Measurements from ENCODE around the gene PRKD3. TPM values are rescaled to one million over a fixed set of nuclear protein-coding genes. Genes with fewer than 3 reads are reported as not detected.

The PRKD3 gene
- total and polyA plus RNA-seq, 9 donors, result 18.0 to 39.7 (median 29.0) TPM

DNA sequence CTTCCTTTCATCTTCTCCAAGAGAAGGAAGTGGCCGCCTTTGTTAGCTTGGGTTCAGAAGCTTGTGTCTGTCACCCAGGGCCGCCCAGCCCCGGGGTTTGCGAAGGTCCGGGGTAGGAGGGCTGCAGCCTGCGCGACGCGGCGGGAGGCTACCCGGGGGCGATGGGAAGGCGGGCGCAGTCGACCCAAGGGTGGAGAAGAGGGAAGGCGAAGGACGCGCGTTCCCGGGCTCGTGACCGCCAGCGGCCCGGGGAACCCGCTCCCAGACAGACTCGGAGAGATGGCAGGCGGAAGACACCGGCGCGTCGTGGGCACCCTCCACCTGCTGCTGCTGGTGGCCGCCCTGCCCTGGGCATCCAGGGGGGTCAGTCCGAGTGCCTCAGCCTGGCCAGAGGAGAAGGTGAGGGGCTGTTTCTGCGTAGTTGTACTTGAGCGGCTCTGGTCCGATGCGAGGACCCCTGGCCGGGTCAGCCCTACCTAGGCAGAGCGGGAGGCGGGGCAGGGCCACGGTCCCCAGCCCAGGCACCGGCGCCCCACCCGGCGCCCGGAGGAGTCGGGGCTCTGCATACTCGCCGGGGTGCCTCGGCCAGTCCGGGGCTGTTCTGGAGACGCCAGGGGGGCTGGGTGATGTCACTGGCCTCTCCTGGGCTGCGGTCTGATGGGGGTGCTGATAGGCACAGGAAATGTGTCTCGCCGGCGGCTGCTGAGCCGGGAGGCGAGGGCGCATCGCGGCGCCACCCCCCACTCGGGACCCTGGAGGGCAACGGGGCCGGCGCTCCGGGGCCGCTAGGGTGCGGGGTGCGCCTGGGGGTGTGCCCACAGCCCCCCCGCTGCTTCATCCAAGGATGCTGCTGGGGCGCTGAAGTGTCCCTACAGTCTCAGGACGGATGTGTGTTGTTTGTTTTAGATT, 20.1 kb upstream of the PRKD3 start, which contains the start of gene QPCT:
QPCT (plus strand) TSS at position 178 of the 909 bp plus-strand sequence; CDS start at position 280, 102 bp downstream.
- no peaks in the 10 kb centered on the region for H3K36me3 ChIP-seq (ENCODE audit: control insufficient read depth, insufficient read depth, low read length)
- peak within 1 kb of the TSS; percentile 62 for H3K27ac ChIP-seq (ENCODE audit: low read length)
- peaks cover 19% of the 10 kb centered on the region for H3K4me1 ChIP-seq (ENCODE audit: control insufficient read depth, insufficient read depth, low read length)
- peak within 1 kb of the TSS; percentile 47 for H3K4me3 ChIP-seq (ENCODE audit: low read length)
- peak; percentile 66 for DNase-seq
- no peaks in the 10 kb centered on the region for H3K9me3 ChIP-seq (replicated peaks; ENCODE audit: control insufficient read depth, low read depth, low read length)
- peaks cover 2% of the 10 kb centered on the region for H3K27me3 ChIP-seq (ENCODE audit: control insufficient read depth, insufficient read depth, low read length)
- WGBS (ENCODE audit: insufficient coverage), result 3% methylated on average over 67 of the region's 73 CpGs

DNA sequence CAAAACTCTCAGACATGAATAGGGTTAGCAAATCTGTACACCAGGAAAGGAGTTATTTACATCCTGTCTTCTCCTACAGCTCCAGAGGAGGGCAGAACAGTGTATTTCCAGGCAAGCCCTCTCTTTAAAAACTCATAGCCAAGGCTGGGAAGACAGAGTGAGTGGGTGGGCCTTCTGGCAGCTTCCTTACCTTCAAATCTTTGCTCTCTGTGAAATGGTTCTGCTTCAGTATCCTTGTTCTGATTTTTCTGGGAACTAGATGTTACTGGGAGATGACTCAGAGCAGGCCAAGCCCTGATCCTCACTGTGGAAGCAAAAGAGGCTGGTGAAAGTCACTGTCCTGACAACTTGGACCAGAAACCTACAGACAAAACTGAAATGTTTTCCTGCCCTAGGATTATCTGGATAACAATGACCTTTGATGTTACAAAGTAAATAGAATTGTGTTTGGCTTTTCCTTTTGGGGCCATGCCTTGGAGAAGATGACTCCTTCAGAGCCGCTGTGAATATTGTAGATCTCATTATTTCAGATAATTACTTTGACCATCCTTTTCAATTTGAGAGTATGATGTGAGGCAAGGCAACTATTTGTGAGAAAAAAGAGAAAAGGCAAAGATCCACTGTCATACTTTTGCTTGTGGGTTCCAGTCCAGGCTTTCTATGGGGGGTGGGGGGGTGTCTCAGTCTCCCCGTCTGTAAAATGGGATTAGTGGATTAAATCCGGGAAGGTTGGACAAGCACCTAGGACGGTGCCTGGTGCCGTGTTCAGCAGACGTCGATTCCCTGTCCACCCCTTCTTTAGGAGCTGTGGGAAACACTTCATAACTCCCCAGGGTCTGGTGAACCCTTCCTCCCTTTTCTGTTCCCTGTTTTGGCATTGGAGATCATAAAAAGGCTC, 19.2 kb upstream of the PRKD3 start:
- no peaks in the 10 kb centered on the region for H3K9me3 ChIP-seq (replicated peaks; ENCODE audit: control insufficient read depth, low read depth, low read length)
- H3K27ac ChIP-seq (ENCODE audit: low read length), result peak overlapping the region; percentile 62
- H3K27me3 ChIP-seq (ENCODE audit: control insufficient read depth, insufficient read depth, low read length), result peaks cover 2% of the 10 kb centered on the region
- peaks cover 19% of the 10 kb centered on the region for H3K4me1 ChIP-seq (ENCODE audit: control insufficient read depth, insufficient read depth, low read length)
- no peaks in the 10 kb centered on the region for H3K36me3 ChIP-seq (ENCODE audit: control insufficient read depth, insufficient read depth, low read length)
- 75% methylated on average over 4 of the region's 7 CpGs for WGBS (ENCODE audit: insufficient coverage)
- H3K4me3 ChIP-seq (ENCODE audit: low read length), result peak overlapping the region; percentile 47
- DNase-seq, result peak; percentile 87

DNA sequence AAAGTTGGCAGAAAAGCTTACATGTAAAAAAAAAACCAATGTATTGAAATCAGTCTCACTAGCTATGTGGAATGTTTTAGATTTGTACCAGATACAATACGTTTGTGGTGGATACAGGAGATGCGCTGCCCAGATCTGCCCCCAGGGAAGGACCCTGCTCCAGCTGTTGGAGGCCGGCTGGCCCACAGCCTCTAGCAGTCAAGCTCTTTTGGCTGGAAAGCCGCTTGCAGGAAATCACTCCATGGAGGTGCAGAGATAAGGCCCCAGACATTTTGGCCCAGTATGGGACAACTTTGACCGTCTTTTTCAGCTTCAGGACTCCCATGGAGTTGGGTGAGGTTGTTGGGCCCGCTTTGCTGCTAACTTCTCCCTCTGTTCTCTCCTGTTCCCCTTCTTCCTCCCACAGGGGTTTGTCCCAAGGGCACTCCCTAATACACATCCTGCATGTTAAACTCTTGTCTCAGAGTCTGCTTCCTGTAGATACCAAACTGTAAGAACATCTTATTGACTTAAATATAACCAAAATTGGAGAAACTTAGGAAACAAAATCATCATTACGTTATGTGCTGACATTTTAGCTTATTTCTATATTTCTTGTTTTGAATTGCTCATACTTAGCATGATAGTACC, 18.1 kb upstream of the PRKD3 start:
- Histone ChIP-seq H3K9me3 (replicated peaks; ENCODE audit: control insufficient read depth, low read depth, low read length) (no peaks in the 10 kb centered on the region), H3K27ac (ENCODE audit: low read length) (peak overlapping the region; percentile 80), H3K4me3 (ENCODE audit: low read length) (no peak overlapping the region), H3K27me3 (ENCODE audit: control insufficient read depth, insufficient read depth, low read length) (peaks cover 2% of the 10 kb centered on the region), H3K36me3 (ENCODE audit: control insufficient read depth, insufficient read depth, low read length) (no peaks in the 10 kb centered on the region), H3K4me1 (ENCODE audit: control insufficient read depth, insufficient read depth, low read length) (peaks cover 19% of the 10 kb centered on the region)
- peak; percentile 87 for DNase-seq
- 20% methylated on average over 4 of the region's 7 CpGs for WGBS (ENCODE audit: insufficient coverage)

- WGBS (ENCODE audit: insufficient coverage), result no CpG with 5 or more reads among the region's 3 CpGs
- no peak overlapping the region for H3K4me3 ChIP-seq (ENCODE audit: low read length)
- H3K27ac ChIP-seq (ENCODE audit: low read length), result no peak overlapping the region
- H3K36me3 ChIP-seq (ENCODE audit: control insufficient read depth, insufficient read depth, low read length), result no peaks in the 10 kb centered on the region
- H3K27me3 ChIP-seq (ENCODE audit: control insufficient read depth, insufficient read depth, low read length), result peaks cover 2% of the 10 kb centered on the region
- DNase-seq, result no peak
- peaks cover 19% of the 10 kb centered on the region for H3K4me1 ChIP-seq (ENCODE audit: control insufficient read depth, insufficient read depth, low read length)
- no peaks in the 10 kb centered on the region for H3K9me3 ChIP-seq (replicated peaks; ENCODE audit: control insufficient read depth, low read depth, low read length)
Observed at GRCh38 chr2:37340637-37341036, 16.0 kb upstream of the PRKD3 start.

- H3K27ac ChIP-seq (ENCODE audit: low read length), result no peak overlapping the region
- no peaks in the 10 kb centered on the region for H3K9me3 ChIP-seq (replicated peaks; ENCODE audit: control insufficient read depth, low read depth, low read length)
- no peak overlapping the region for H3K4me3 ChIP-seq (ENCODE audit: low read length)
- H3K36me3 ChIP-seq (ENCODE audit: control insufficient read depth, insufficient read depth, low read length), result no peaks in the 10 kb centered on the region
- WGBS (ENCODE audit: insufficient coverage), result no CpG with 5 or more reads among the region's 4 CpGs
- H3K27me3 ChIP-seq (ENCODE audit: control insufficient read depth, insufficient read depth, low read length), result peaks cover 2% of the 10 kb centered on the region
- DNase-seq, result peak; percentile 30
- H3K4me1 ChIP-seq (ENCODE audit: control insufficient read depth, insufficient read depth, low read length), result peaks cover 7% of the 10 kb centered on the region
Observed at GRCh38 chr2:37338933-37339332, 14.3 kb upstream of the PRKD3 start.

DNA sequence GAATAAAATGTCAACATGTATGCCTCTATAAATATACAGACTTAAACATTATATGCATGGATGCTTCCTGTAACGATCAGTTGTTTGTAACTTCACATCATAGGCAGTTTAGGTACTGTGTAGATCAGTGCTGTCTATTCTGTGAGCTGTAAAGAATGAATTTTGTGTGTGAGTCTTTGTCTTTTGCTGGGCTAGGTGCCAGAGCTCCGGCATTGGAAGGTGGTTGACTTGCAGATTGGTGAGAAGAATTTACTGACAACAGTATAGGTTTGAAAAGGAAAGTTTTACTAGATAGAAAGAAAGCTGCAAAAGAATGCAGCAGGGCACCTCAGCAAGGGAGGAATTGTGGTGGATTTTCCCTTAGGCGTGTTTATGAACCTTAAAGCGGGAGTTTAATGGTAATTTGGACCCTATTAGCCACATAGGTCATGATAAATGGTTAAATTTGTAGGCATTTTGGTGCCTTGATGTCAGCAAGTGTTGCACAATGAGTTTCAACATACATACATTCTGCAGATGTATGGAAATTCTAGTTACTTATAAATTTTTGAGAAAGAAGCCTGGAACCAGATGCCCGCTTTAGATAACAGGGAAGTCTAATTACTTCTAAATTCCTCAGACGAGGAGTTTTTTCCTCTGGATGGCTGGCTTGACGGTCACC, 13.1 kb upstream of the PRKD3 start:
- Histone ChIP-seq H3K4me3 (ENCODE audit: low read length) (no peak overlapping the region), H3K4me1 (ENCODE audit: control insufficient read depth, insufficient read depth, low read length) (peaks cover 3% of the 10 kb centered on the region), H3K27me3 (ENCODE audit: control insufficient read depth, insufficient read depth, low read length) (peaks cover 2% of the 10 kb centered on the region), H3K36me3 (ENCODE audit: control insufficient read depth, insufficient read depth, low read length) (no peaks in the 10 kb centered on the region), H3K9me3 (replicated peaks; ENCODE audit: control insufficient read depth, low read depth, low read length) (no peaks in the 10 kb centered on the region), H3K27ac (ENCODE audit: low read length) (no peak overlapping the region)
- WGBS (ENCODE audit: insufficient coverage), result 53% methylated on average over 4 of the region's 7 CpGs
- no peak for DNase-seq

DNA sequence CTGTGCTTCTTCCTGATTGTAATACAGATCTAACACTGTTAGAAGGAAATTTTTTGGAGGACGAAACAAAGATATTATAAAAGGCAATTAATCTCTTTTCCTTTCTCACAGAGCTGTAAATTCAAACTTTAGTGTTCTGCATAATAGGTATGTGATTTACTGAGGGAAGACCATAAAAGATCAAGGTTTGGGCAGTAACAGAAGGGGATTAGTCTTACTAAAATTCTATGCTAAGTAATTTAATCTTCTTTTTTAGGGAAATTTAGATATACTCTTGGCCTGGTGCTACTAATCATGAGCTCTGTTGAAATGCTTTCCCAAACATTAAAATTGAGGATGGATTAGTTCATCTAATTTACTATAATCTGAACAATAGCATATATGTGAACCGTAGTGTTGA, 11.0 kb upstream of the PRKD3 start:
- WGBS (ENCODE audit: insufficient coverage), result no CpG with 5 or more reads among the region's 2 CpGs
- H3K36me3 ChIP-seq (ENCODE audit: control insufficient read depth, insufficient read depth, low read length), result no peaks in the 10 kb centered on the region
- H3K27ac ChIP-seq (ENCODE audit: low read length), result no peak overlapping the region
- H3K4me1 ChIP-seq (ENCODE audit: control insufficient read depth, insufficient read depth, low read length), result no peaks in the 10 kb centered on the region
- no peak for DNase-seq
- no peaks in the 10 kb centered on the region for H3K9me3 ChIP-seq (replicated peaks; ENCODE audit: control insufficient read depth, low read depth, low read length)
- H3K27me3 ChIP-seq (ENCODE audit: control insufficient read depth, insufficient read depth, low read length), result no peaks in the 10 kb centered on the region
- no peak overlapping the region for H3K4me3 ChIP-seq (ENCODE audit: low read length)

DNA sequence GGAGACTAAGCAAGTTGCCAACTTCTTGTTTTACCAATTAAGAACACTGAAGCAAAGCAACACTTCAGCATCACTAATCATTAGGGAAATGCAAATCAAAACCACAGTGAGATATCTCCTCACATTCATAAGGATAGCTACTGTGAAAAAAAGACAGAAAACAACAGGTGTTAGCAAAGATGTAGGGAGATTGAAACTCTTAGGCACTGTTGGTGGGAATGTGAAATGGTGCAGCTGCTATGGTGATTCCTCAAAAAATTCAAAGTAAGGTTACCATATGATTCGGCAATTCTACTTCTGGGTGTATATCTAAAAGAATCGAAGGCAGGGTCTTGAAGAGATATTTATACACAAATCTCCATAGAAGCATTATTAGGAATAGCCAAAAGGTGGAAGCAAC, 8.6 kb upstream of the PRKD3 start:
- no peak overlapping the region for H3K4me3 ChIP-seq (ENCODE audit: low read length)
- no peaks in the 10 kb centered on the region for H3K9me3 ChIP-seq (replicated peaks; ENCODE audit: control insufficient read depth, low read depth, low read length)
- no peaks in the 10 kb centered on the region for H3K4me1 ChIP-seq (ENCODE audit: control insufficient read depth, insufficient read depth, low read length)
- H3K27ac ChIP-seq (ENCODE audit: low read length), result no peak overlapping the region
- no peaks in the 10 kb centered on the region for H3K36me3 ChIP-seq (ENCODE audit: control insufficient read depth, insufficient read depth, low read length)
- peaks cover 2% of the 10 kb centered on the region for H3K27me3 ChIP-seq (ENCODE audit: control insufficient read depth, insufficient read depth, low read length)
- DNase-seq, result no peak
- no CpG with 5 or more reads among the region's 2 CpGs for WGBS (ENCODE audit: insufficient coverage)

DNA sequence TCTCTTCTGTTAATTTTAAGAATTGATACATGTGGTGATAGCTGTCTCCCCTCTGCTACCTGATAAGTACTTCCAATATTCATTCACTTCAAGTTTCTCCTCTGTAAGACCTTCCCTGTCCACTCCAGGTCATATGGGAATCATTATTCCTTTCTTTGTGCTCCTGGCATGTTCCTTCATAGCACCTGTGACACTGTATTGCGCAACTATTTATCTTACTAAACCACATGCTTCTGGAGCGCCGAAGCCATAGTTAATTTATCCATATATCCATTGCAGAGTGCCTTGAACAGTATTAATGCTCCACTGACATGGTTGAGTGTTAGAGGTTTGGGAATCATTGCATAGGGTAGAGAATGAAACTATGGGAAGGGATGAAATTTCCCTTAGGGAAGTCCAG, 7.9 kb upstream of the PRKD3 start:
- no CpG with 5 or more reads among the region's 3 CpGs for WGBS (ENCODE audit: insufficient coverage)
- no peak overlapping the region for H3K27ac ChIP-seq (ENCODE audit: low read length)
- H3K4me3 ChIP-seq (ENCODE audit: low read length), result no peak overlapping the region
- no peaks in the 10 kb centered on the region for H3K36me3 ChIP-seq (ENCODE audit: control insufficient read depth, insufficient read depth, low read length)
- no peaks in the 10 kb centered on the region for H3K9me3 ChIP-seq (replicated peaks; ENCODE audit: control insufficient read depth, low read depth, low read length)
- no peaks in the 10 kb centered on the region for H3K4me1 ChIP-seq (ENCODE audit: control insufficient read depth, insufficient read depth, low read length)
- no peak for DNase-seq
- H3K27me3 ChIP-seq (ENCODE audit: control insufficient read depth, insufficient read depth, low read length), result peaks cover 2% of the 10 kb centered on the region
